NCI-H345 (cell line): ENCODE results near the gene ALKBH4.
"Not testable (repeated sequence)": the region's sequence is repeated elsewhere in the genome, so short reads cannot be mapped to it uniquely, and the experiment has no call there.

Experiments
- DNase-seq: peaks from one replicate; lab custom pipeline; 2025; lab: John Stamatoyannopoulos, UW

ALKBH4 gene

GRCh38 chr7:102426268-102427018 lies 38.2 kb downstream of the ALKBH4 start:
- DNase-seq = no peak

DNA sequence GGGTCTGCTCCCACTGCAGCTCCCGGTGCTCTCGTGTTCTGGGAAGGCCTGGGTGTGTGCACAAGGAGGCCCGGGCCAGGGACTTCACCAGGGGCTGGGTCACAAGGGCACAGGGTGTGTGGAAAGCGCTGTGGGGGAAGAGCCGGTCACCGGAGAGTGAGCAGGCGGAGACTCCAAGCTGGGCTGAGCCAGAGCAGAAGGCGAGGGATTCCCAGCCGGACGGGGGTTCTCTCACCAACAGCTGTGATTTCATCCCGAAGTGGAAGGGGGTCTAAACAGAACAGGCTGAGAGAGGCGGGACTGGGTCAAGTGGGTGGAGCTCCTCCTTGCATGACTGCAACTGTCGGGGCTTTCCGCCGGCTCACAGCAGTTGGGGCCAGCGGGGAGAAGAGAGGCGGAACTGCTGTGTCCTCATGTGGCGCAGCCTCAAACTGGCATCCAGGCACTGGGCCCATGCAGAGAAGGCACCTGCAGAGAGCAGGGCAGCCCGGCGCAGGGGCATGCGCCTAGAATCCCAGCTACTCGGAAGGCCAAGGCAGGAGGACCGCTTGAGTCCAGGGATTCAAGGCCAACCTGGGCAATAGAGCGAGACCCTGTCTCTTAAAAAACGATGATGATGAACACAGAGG lies 38.9 kb downstream of the ALKBH4 start:
- no peak for DNase-seq

DNA sequence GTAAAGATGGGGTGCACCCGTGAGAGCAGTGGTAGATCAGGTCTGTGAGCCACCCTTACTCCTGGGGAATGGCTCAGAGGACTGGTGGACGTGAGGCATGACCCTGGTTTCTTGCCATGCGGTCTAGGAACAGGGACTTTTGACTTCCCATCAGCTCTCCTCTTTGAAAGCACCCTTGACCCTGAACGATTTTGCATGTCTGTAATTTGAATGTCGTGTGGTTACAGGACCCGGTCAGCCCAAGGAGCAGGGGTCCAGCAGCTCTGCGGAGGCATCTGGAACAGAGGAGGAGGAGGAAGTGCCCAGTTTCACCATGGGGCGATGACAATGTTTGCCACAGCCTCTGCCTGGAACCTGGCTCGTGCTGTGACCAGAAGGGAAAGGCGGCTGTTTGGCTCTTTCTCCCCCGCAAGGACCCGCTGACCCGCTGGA lies 39.9 kb downstream of the ALKBH4 start:
- DNase-seq = no peak

- DNase-seq = no peak
These were observed 40.5 kb downstream of the ALKBH4 start for GRCh38 chr7:102424129-102424551.

DNA sequence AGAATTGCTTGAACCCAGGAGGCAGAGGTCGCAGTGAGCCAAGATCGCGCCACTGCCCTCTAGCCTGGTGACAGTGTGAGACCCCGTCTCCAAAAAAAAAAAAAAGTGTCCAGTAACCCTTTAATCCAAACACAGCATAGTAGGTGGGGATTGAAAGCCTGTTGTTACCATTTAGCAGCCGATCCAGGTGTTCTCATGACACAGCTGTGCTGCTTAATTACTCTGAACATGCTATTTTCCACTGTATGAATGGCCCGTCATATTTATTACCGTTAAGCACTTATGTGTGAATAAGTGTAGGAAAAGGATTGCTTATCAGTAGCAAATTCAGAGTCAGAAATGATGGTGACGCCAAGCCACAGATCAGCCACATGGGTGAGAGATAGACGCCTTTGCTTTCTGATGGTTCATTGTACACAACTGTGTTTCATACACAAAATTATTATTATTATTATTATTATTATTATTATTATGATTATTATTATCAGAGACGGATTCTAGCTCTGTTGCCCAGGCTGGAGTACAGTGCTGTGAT lies 42.9 kb downstream of the ALKBH4 start:
- no peak for DNase-seq

- no peak for DNase-seq
These were observed 46.1 kb downstream of the ALKBH4 start for GRCh38 chr7:102418592-102418991.

DNA sequence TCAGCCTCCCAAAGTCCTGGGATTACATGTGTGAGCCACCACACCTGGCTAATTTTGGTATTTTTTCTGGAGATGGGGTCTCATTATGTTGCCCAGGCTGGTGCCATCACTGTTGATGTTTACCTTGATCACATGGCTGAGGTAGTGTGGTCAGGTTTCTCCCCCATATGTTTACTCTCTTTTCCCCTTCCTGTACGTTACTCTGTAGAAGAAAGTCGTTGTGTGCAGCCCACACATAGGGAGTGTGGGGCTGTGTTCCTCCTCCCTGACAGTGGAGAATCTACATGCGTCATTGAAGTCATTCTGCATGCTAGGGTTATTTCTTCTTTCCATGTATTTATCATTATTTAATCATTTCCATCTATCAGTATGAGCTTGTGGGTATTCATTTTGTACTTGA lies 47.6 kb downstream of the ALKBH4 start:
- no peak for DNase-seq

DNA sequence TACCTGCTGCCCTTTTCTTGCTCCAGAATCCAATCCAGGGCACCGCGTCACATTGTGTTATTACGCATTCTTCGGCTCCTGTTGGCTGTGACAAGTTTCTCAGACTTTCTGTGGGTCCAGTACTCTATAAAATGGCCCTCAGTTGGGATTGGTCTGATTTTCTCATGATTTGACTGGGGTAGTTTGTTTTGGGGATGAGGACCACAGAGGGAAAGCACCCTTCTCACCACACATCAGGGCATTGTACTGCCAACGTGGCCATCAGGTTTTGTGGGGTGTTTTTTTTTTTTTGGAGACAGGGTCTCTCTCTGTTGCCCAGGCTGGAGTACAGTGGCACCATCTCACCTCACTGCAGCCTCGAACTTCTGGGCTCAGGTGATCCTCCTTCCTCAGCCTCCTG lies 48.3 kb downstream of the ALKBH4 start:
- DNase-seq = no peak

- DNase-seq = no peak
These were observed 48.9 kb downstream of the ALKBH4 start for GRCh38 chr7:102415685-102416225.

DNA sequence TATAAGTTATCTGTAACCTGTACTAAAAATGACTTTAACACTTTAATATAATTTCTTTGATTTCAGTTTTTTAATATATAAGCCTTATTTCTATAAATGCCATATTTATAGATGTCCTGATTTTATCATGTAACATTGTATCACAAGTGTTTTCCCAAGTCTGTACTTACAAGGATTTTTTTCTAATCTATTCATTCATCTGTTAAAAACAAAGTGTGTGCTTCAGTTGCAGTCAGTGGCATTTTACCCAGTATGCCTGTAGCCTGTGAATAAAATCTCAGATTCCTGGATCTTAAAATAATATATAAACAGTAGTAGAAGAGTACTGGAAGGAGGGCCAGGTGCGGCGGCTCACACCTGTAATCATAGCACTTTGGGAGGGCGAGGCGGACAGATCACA lies 51.1 kb downstream of the ALKBH4 start:
- no peak for DNase-seq

DNA sequence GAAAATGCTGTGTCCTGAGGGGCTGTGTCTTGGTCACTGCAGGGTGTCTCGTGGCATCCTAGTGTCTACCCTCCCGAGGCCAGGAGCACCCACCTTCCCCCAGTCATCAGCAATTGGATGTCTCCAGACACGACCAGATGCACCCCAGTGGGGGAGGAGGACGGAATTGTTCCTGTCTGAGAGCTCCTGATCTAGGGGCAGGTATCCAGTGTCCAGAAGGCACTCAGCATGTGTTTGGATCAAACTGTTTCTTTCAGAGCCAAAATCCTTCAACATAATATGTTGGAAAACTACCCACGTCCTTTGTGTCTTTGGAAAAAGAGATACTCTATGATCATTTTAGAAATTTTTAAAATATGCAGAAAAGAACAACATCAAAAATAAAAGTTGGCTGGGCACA lies 51.6 kb downstream of the ALKBH4 start:
- no peak for DNase-seq

DNA sequence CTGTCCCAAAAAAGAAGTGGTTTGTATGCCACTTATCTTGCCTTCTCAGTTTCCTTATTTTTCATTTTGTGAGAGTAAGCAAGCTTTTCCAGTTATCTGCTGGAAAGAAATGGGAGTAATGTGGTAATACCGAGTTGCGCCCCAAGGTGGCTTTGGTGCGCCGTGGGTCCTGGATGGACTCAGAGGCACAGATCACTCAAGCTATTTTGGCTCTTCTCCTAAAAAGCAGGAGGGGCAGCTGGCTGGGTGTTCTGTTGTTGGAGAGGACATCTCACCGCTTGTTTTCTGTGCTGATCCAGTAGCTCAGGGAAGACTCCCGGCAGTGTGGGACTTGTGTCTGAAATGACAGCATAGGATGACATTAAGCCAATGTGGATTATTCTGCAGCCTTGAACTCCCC lies 52.1 kb downstream of the ALKBH4 start:
- no peak for DNase-seq

DNA sequence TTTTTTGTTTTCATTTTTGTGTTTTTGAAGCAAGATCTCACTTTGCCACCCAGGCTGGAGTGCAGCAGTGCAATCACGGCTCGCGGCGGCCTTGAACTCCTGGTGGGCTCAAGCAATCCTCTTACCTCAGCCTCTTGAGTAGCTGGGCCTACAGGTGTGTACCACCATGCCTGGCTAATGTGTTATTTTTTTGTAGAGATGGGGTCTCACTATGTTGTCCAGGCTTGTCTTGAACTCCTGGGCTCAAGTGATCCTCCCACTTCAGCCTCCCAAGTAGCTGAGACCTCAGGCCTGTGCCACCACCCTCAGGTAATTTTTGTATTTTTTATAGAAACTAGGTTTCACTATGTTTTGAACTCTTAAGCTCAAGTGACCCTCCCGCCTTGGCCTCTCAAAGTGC lies 53.7 kb downstream of the ALKBH4 start:
- no peak for DNase-seq

DNA sequence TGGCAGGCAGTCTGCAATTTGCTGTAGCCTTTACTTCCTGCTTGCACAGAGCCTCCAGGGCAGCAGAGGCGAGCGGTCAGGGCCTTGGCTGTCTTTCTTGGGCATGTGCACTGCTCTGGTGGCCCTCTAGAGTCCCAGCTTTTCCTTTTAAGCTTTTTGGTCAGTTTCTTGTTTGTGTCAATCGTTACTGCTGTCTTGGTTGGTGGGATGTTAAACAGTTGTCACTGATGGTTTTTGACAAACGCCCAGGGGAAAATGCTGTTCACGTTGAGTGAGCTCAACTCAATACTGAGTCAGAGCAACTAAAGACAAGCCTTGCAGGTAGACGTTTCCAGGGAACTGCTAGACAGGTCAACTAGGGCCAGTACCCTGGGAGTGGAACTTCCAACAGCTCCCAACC lies 54.5 kb downstream of the ALKBH4 start:
- no peak for DNase-seq

DNA sequence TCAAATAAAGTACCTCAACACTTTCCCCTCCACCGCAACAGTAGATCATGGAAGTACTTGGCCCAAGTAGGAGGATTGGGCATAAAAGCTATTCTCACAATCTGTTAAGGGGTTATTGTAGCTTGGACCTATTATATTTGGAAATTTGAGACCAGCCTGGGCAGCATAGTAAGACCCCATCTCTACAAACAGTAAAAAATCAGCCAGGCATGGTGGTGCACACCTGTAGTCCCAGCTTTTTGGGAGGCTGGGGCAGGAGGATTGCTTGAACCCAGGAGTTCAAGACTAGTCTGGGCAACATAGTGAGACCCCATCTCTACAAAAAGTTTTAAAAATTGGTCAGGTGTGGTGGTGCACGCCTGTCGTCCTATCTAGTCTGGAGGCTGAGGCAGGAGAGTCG lies 55.3 kb downstream of the ALKBH4 start:
- DNase-seq = no peak

DNA sequence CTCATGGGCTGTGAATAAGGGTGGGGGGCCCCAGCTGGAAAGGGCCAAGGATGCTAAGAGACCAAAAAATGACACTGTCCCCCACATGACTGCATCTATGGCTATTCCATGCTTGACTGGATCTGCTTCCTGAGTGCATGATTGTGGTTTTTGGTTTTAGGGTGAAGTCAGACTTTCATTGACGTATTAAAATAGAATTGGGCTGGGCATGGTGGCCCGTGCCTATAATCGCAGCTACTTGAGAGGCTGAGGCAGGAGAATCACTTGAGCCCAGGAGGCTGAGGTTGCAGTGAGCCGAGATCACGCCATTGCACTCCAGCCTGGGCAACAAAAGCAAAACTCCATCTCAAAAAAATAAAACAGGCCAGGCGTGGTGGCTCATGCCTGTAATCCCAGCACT lies 56.1 kb downstream of the ALKBH4 start:
- DNase-seq = not testable (repeated sequence)

DNA sequence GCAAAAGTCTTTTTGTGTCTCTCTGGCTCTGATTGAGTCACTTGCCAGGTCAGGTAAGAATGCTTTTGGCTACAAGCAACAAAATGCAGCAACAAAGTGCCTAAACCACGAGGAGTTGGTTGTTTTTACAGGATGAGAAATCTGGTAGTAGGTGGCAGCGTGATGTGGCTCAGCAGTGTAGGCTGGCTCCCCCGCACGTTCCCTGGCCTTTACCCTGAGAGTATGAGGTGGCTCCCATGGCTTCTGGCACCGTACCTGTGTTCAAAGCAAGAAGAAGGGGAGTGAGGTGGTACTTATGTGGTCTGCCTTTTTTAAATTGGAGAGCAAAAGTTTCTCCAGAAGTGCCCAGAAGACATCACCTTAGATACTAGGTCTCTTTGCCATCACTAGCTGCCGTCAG lies 56.8 kb downstream of the ALKBH4 start:
- no peak for DNase-seq
